GM10266 (cell line): ENCODE measurements around the gene TBL1X.

Experiments used
- DNase-seq: peaks from one replicate; pipeline ENCODE4 v3.0.0; 2012; ENCODE audit errors: extremely low spot score
- CTCF ChIP-seq: IDR thresholded peaks from 2 replicates; pipeline ENCODE4 v1.5.1; 2012; ENCODE audit warnings: mild to moderate bottlenecking, low read depth; ENCODE audit not compliant: control insufficient read depth, insufficient read depth; ENCODE audit errors: missing control alignments

The TBL1X gene

DNA sequence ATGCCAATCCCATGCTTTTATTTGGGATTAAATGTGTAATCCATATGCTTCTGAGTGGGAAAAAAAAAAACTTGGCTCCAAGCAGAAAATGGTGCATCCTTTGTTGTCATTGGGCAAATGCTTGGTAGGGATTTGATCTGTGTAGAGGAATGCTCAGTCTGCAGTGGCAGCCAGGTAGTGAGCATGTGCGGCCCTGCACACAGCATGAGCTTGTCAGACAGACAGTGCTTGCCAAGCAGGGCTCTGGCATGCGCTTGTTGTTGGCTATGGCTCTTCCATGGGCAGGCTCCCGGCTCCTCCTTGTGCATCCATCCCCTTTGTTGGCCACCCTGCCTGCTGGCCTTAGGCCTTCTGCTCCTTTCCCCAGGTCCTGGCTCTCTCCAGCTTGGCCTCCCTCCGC lies 170.5 kb downstream of the TBL1X start:
- DNase-seq: no peak
- no peak for TF ChIP-seq CTCF

- DNase-seq: no peak
- no peak for TF ChIP-seq CTCF
Observed at GRCh38 chrX:9635803-9636202, 170.9 kb downstream of the TBL1X start.

GRCh38 chrX:9638871-9639270 lies 174.0 kb downstream of the TBL1X start:
- DNase-seq: no peak
- no peak for TF ChIP-seq CTCF

- TF ChIP-seq CTCF: no peak
- DNase-seq: no peak
Observed at GRCh38 chrX:9642270-9642995, 177.6 kb downstream of the TBL1X start.

GRCh38 chrX:9643807-9644206 lies 178.9 kb downstream of the TBL1X start:
- DNase-seq: no peak
- no peak for TF ChIP-seq CTCF

GRCh38 chrX:9644335-9644734 lies 179.5 kb downstream of the TBL1X start:
- peak; percentile 3 for DNase-seq
- no peak for TF ChIP-seq CTCF

- TF ChIP-seq CTCF: no peak
- DNase-seq: no peak
Observed at GRCh38 chrX:9646471-9647224, 181.8 kb downstream of the TBL1X start.
